ENCODE measurements around the gene COL17A1. TPM values are rescaled to one million over a fixed set of nuclear protein-coding genes. Genes with fewer than 3 reads are reported as not detected.

The COL17A1 gene
- total and polyA plus RNA-seq, 2 experiments from 2014 or later, result 0.18 TPM; not detected in 1

DNA sequence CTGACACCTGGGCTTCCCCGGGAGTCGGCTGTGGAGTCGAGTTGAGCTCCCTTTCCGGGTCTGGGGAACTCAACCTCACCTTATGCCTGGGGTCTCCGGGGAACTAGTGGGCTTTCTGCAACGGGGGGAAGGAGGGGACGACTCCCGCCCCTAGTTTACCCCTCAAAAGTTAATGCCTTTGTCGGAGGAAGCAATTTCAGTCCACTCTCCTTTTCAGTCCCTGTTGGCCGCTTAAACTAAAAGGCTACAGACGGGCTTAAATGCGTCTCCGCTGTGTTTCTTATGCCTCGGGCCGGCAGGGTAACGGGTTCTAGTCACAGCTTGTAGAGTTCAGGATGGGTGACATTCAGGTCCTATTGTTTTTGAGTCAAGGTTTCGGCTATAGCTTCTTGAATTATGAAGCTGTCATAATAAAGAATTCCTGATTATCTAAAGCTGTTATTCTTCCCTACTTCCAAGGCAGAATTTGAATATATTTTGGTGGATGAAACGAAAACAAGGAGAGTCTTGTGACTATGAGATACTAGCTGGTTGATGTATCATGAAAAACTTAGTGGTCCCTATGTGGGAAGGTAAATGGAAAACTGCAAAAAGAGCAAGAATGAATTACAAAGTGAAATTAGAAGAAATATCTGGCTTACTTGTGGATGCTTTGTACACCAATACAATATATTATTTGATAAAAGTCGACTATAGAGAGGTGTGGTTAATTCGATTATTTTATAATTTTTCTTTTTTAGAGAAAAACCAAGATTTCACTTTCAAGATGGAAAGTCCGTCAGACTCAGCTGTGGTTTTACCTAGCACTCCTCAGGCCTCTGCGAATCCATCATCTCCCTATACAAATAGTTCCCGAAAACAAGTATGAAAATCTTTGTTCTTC lies 36.8 kb upstream of the COL17A1 start:
- H3K9me3 ChIP-seq (ENCODE audit: low read depth), result no peaks in the 10 kb centered on the region
- H3K36me3 ChIP-seq, result no peaks in the 10 kb centered on the region
- TF ChIP-seq, protein P1, sequence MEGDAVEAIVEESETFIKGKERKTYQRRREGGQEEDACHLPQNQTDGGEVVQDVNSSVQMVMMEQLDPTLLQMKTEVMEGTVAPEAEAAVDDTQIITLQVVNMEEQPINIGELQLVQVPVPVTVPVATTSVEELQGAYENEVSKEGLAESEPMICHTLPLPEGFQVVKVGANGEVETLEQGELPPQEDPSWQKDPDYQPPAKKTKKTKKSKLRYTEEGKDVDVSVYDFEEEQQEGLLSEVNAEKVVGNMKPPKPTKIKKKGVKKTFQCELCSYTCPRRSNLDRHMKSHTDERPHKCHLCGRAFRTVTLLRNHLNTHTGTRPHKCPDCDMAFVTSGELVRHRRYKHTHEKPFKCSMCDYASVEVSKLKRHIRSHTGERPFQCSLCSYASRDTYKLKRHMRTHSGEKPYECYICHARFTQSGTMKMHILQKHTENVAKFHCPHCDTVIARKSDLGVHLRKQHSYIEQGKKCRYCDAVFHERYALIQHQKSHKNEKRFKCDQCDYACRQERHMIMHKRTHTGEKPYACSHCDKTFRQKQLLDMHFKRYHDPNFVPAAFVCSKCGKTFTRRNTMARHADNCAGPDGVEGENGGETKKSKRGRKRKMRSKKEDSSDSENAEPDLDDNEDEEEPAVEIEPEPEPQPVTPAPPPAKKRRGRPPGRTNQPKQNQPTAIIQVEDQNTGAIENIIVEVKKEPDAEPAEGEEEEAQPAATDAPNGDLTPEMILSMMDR (IDR thresholded peaks at IDR 0.05; ENCODE audit: low read depth, low read length), result no peak
- peaks cover 12% of the 10 kb centered on the region for H3K4me1 ChIP-seq (ENCODE audit: low read depth)
- H3K27ac ChIP-seq, result peak overlapping the region; percentile 86
- peak in 1 of 2 donors; percentile 18 for DNase-seq (ENCODE audit: low read depth in 1 of 2, low spot score in 1 of 2)
- H3K4me3 ChIP-seq, result peak overlapping the region; percentile 61
- no peaks in the 10 kb centered on the region for H3K27me3 ChIP-seq

DNA sequence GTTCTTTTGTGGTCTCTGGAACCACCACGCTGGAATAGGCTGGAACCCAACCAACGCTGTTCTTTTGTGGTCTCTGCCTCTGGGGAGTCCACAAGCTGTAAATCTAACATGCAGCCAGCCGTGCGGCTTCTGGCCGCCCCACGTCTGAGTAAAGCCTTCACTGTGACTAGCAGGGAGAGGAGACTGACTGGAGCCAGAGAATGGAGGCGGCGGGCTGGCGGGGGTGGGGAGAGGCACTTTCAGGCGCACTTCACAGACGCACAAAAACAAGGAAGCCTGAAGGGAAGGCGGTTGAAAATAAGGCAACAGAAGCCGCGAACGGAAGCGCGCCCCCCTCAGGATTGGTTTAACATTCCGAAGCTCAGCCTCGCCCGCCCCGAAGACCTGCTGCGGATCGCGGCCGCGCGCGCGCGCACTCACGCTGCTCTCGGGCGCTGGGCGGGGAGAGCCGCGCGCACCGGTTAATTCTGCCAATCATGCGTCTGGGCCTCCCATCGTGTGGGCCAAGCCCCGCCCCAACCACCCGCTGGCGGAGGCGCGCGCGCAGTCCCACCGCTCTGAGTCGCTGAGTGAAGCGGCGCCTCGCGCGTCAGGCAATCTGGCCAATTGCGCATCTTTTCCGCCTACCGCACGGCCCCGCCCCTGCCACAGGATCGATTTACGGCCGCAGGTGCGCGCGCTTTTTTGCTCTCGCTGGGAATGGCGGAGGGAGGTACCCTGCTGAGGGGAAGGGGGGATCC lies 36.0 kb upstream of the COL17A1 start, which contains the start of gene SFR1:
SFR1 (plus strand) TSS at position 687 of the 740 bp plus-strand sequence; CDS start at position 700, 13 bp downstream.
- no peaks in the 10 kb centered on the region for H3K9me3 ChIP-seq (ENCODE audit: low read depth)
- peaks cover 8% of the 10 kb centered on the region for H3K4me1 ChIP-seq (ENCODE audit: low read depth)
- TF ChIP-seq, protein P1 (IDR thresholded peaks at IDR 0.05; ENCODE audit: low read depth, low read length), result peak; percentile 59
- peak within 1 kb of the TSS; percentile 61 for H3K4me3 ChIP-seq
- H3K36me3 ChIP-seq, result no peaks in the 10 kb centered on the region
- peak within 1 kb of the TSS; percentile 97 for H3K27ac ChIP-seq
- DNase-seq (ENCODE audit: low read depth in 1 of 2, low spot score in 1 of 2), result peak; percentile 99
- no peaks in the 10 kb centered on the region for H3K27me3 ChIP-seq

DNA sequence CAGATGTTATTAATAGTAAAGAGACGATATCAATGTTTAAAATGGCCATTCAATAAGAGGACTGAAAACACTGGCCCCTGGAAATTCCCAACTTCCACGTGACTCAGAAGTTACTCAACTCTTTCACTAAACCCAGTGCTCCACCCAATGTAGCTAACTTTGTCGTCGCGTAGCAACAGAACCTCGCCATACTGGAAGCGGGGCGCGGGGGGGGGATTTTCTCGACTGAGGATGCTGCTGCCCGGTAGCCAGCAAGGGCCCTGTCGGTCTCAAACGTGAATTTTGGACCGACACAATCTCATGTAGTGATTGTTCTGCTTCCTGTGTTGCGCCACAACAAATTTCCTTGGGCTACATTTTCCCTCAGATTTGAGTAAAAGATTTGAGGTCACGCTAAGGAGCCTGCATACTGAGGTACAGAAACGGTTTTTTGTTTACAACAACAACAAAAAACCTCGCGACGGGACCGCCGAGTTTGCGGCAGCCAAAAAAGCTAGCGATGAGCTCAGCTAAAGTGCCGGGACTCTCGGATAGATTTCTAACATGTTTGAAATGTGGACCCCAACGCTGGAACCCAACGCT lies 35.3 kb upstream of the COL17A1 start:
- H3K4me1 ChIP-seq (ENCODE audit: low read depth), result peaks cover 8% of the 10 kb centered on the region
- TF ChIP-seq, protein P1 (IDR thresholded peaks at IDR 0.05; ENCODE audit: low read depth, low read length), result no peak

DNA sequence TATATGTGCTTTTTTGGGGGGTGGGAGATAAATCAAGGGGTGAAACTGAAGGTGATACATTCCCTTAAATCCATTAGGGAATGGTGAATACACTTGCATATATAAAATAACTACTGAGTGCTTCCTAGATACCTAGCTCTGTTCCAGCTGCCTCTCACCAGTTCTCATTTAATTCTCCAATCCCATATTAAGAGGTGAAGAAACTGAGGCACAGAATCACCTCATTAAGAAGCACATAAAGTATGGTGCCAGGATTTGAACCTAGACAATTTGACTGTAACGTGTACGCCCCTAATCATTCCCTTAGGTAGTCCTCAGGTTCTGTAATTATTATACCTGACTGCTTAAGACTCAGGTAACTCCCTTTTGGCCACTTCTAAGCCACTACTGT lies 34.8 kb upstream of the COL17A1 start:
- no peaks in the 10 kb centered on the region for H3K9me3 ChIP-seq (ENCODE audit: low read depth)
- TF ChIP-seq, protein P1 (IDR thresholded peaks at IDR 0.05; ENCODE audit: low read depth, low read length), result no peak
- no peak for DNase-seq (ENCODE audit: low read depth in 1 of 2, low spot score in 1 of 2)
- peak overlapping the region; percentile 97 for H3K27ac ChIP-seq
- peak overlapping the region; percentile 59 for H3K4me3 ChIP-seq
- H3K4me1 ChIP-seq (ENCODE audit: low read depth), result peaks cover 8% of the 10 kb centered on the region
- H3K36me3 ChIP-seq, result no peaks in the 10 kb centered on the region
- no peaks in the 10 kb centered on the region for H3K27me3 ChIP-seq

More for the DNA sequence above, 35.3 kb upstream of the COL17A1 start:
- Histone ChIP-seq H3K4me3 (peak overlapping the region; percentile 59), H3K36me3 (no peaks in the 10 kb centered on the region), H3K9me3 (ENCODE audit: low read depth) (no peaks in the 10 kb centered on the region), H3K27me3 (no peaks in the 10 kb centered on the region), H3K27ac (peak overlapping the region; percentile 97)
- peak; percentile 85 to 98 for DNase-seq (ENCODE audit: low read depth in 1 of 2, low spot score in 1 of 2)

DNA sequence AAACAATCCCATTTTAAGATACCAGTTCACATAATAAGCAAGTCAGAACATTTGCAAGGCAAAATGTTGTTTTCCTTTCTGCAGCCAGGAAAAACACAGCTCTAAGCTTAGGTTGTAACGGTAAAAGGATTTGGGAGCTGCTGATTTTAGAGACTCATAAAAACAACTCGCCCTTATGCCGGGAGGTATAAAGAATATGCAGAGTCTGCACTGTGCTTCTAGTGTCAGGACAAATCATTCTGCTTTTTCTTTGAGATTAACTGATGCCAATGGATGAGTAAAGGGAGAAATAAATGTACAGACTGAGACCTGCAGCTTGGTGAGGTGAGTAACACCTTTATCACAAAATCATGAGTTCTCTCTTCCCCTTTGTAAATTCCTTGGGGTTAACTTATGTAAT lies 34.3 kb upstream of the COL17A1 start:
- no peaks in the 10 kb centered on the region for H3K36me3 ChIP-seq
- H3K27ac ChIP-seq, result peak overlapping the region; percentile 97
- DNase-seq (ENCODE audit: low read depth in 1 of 2, low spot score in 1 of 2), result peak in 1 of 2 donors; percentile 16
- peaks cover 8% of the 10 kb centered on the region for H3K4me1 ChIP-seq (ENCODE audit: low read depth)
- H3K9me3 ChIP-seq (ENCODE audit: low read depth), result no peaks in the 10 kb centered on the region
- no peaks in the 10 kb centered on the region for H3K27me3 ChIP-seq
- TF ChIP-seq, protein P1 (IDR thresholded peaks at IDR 0.05; ENCODE audit: low read depth, low read length), result no peak
- H3K4me3 ChIP-seq, result no peak overlapping the region
